Dendritic cell treated with granulocyte-macrophage colony-stimulating factor and Interleukin-4, amounts not matched to agents 40 ng/mL and 50 ng/mL, for 4 days (primary cell): ENCODE data around the gene MFSD6.

Experiments used
- H3K27ac Mint-ChIP-seq: one replicate; pipeline ENCODE4 v1.8.0; 2022; ENCODE audit warnings: mild to moderate bottlenecking, mixed read lengths
- H3K27me3 Mint-ChIP-seq: one replicate; pipeline ENCODE4 v1.8.0; 2022; ENCODE audit warnings: mild to moderate bottlenecking, mixed read lengths
- H3K36me3 Mint-ChIP-seq: one replicate; pipeline ENCODE4 v1.8.0; 2022; ENCODE audit warnings: low read depth, mixed read lengths
- H3K4me1 Mint-ChIP-seq: one replicate; pipeline ENCODE4 v1.8.0; 2022; ENCODE audit warnings: low read depth, mixed read lengths
- H3K4me3 Mint-ChIP-seq: one replicate; pipeline ENCODE4 v1.8.0; 2022; ENCODE audit warnings: mild to moderate bottlenecking, moderate library complexity, mixed read lengths
- H3K9me3 Mint-ChIP-seq: one replicate; pipeline ENCODE4 v1.8.0; 2022; ENCODE audit warnings: mixed read lengths
- intact Hi-C: fragments of 100-400 bp; cut with micrococcal nuclease; formaldehyde crosslinking; loops from one replicate; pipeline ENCODE4 v1.15.0; 2022

MFSD6 gene

DNA sequence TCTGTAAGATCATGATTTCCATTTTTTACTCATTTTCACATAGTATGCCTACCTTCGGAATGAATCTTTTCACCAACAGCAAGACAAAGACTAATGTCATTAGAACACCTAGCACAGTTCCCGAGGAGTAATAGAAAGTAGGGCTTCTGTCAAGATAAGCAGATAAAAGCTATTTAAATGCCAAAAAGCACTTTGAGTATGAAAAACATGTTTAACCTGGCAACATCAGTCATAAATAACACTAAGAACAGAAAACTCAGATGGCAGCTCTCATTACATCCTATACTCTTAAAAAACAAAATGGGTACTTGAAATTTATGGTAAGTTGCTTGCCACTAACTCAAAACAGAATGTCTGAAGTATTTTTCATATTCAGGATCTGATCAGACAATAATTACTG is 109.3 kb downstream of the MFSD6 start:
- intact Hi-C loops = no loop called here
- H3K4me1 Mint-ChIP-seq = peaks cover 13% of the 10 kb centered on the region
- H3K4me3 Mint-ChIP-seq = no peak overlapping the region
- no peak overlapping the region for H3K27ac Mint-ChIP-seq
- H3K9me3 Mint-ChIP-seq = no peaks in the 10 kb centered on the region
- no peaks in the 10 kb centered on the region for H3K27me3 Mint-ChIP-seq
- peaks cover 6% of the 10 kb centered on the region for H3K36me3 Mint-ChIP-seq

DNA sequence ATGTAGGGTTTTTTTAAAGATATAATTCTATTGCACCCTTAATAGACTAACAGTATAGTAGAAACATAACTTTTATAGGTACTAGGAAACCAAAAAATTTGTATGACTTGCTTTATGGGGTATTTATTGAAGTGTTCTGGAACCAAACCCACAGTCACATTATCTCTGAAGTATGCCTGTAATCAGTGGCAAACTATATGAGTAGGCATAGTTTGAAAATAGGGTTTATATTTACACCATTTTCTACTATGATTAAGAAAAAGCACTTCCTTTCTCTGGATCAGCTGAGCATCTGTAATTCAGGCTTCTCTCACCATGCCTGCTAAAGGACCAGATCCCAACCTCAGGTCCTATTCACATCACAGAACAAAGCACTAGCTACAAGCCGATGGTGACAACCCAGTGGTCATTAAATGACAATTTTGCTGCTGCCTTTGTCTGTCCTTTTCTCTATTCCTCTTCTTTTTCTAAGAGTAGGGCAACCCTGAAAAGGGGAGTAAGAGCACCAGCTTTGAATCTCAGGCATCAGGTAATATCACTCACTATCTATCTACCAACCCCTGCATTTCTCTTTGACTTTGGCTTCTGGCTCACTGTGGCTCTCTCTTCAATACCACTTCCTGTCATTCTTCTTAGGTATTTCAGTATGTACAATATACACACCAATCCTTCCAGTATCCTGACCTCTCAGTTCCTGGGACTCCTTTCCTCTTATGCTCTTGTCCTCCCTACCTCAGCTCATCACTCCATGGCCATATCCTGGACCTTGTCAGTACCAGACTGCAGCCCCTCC is 112.0 kb downstream of the MFSD6 start:
- no peaks in the 10 kb centered on the region for H3K36me3 Mint-ChIP-seq
- no peaks in the 10 kb centered on the region for H3K27me3 Mint-ChIP-seq
- H3K4me1 Mint-ChIP-seq = peaks cover 13% of the 10 kb centered on the region
- no peaks in the 10 kb centered on the region for H3K9me3 Mint-ChIP-seq
- no peak overlapping the region for H3K27ac Mint-ChIP-seq
- intact Hi-C loops = no loop called here
- H3K4me3 Mint-ChIP-seq = no peak overlapping the region

DNA sequence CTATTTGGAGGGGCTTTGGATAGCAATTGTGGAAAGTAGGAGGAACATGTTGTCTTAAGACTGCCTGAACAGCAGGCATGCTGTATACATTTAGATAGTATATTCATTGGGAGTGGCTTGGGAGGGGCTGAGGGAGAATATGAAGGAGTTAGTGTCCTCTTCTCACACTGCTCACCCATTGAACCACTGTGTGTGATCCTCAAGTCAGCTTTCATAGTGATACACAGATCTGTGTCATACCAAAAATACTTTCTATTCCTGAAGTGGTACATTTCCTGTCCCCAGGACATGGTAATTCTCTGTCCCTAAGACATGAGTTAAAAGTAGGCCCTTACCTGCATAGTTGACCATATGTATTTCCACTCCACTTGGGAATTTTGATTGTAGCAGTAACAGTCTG is 116.8 kb downstream of the MFSD6 start:
- H3K36me3 Mint-ChIP-seq = no peaks in the 10 kb centered on the region
- H3K27me3 Mint-ChIP-seq = no peaks in the 10 kb centered on the region
- peaks cover 60% of the 10 kb centered on the region for H3K4me1 Mint-ChIP-seq
- no peak overlapping the region for H3K27ac Mint-ChIP-seq
- intact Hi-C loops = no loop called here
- no peaks in the 10 kb centered on the region for H3K9me3 Mint-ChIP-seq
- H3K4me3 Mint-ChIP-seq = no peak overlapping the region

- Mint-ChIP-seq H3K27me3 (no peaks in the 10 kb centered on the region), H3K36me3 (no peaks in the 10 kb centered on the region), H3K4me3 (peak overlapping the region; percentile 48), H3K9me3 (no peaks in the 10 kb centered on the region), H3K27ac (peak overlapping the region; percentile 74), H3K4me1 (peaks cover 58% of the 10 kb centered on the region)
- intact Hi-C loops = no loop called here
Observed at GRCh38 chr2:190526105-190526750, 118.1 kb downstream of the MFSD6 start.

DNA sequence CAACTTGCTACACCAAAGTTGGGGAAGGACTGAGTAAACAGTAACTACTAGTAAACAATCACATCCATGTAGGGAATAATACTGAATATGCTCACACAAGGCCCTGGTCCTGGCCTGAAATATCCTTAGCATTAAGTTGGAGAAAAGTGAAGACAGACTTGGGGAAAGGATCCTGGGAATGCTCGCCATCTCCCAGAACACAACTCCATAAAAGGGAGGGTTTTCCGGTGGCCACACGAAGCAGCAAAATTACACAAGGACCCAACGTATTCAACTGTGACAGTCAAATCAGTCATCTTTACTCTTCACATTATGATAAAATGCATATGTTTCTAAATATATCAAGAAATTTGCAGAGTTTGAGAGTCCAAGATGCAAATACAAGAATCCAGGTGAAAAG is 119.1 kb downstream of the MFSD6 start:
- Mint-ChIP-seq H3K4me3 (no peak overlapping the region), H3K36me3 (no peaks in the 10 kb centered on the region), H3K27ac (no peak overlapping the region), H3K27me3 (no peaks in the 10 kb centered on the region), H3K9me3 (no peaks in the 10 kb centered on the region), H3K4me1 (peaks cover 55% of the 10 kb centered on the region)
- intact Hi-C loops = no loop called here

DNA sequence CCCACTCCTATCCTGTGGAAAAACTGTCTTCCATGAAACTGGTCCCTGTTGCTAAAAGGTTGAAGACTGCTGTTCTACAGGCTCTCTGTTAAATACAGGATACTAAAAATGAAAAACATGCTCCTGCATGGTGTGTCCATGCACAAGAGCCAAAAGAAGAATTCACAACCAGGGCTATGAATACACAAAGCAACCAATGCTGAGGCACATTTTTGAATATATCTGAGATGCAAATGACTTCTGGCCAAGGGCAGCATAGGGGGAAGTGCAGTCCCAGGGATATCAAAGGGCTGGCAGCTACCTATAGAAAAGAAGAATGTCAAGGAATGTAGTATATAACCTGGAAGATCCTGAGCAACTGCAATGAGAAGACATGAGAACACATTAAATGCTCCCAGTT is 119.8 kb downstream of the MFSD6 start:
- intact Hi-C loops = no loop called here
- Mint-ChIP-seq H3K4me1 (peaks cover 55% of the 10 kb centered on the region), H3K9me3 (no peaks in the 10 kb centered on the region), H3K36me3 (no peaks in the 10 kb centered on the region), H3K4me3 (no peak overlapping the region), H3K27ac (no peak overlapping the region), H3K27me3 (no peaks in the 10 kb centered on the region)

DNA sequence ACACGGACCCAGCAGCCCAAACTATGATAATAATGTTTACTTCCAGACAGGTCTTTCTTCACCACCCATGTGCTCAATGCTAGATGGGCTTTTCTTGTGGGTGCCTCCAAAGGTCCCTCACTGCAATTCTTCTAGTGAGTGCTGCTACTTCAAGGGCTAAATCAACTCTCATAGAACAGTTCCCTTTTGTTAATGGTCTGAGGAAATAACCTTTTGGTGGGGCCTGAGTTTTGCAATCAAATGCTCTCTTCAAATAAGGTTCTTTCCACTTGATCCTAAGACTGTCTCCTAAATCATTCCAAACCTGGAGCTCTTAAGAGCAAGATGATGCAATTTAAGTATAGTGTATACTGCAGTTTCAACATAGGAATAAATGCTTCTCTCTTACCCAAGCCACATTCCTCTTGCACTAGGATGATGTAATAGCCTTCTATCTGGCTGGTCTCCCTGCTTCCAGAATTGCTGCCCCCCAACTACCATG is 120.4 kb downstream of the MFSD6 start:
- intact Hi-C loops = no loop called here
- Mint-ChIP-seq H3K36me3 (no peaks in the 10 kb centered on the region), H3K27me3 (no peaks in the 10 kb centered on the region), H3K4me3 (no peak overlapping the region), H3K27ac (peak overlapping the region; percentile 45), H3K4me1 (peaks cover 60% of the 10 kb centered on the region), H3K9me3 (no peaks in the 10 kb centered on the region)

- Mint-ChIP-seq H3K4me3 (no peak overlapping the region), H3K9me3 (no peaks in the 10 kb centered on the region), H3K36me3 (no peaks in the 10 kb centered on the region), H3K27me3 (no peaks in the 10 kb centered on the region), H3K27ac (peak overlapping the region; percentile 45), H3K4me1 (peaks cover 64% of the 10 kb centered on the region)
- intact Hi-C loops = loop anchor here (5.0 to 10.0 kb wide), 2 partner anchors 118 to 125 kb away; partner anchors contain the start of genes MFSD6 and NAB1
Observed at GRCh38 chr2:190529486-190530247, 121.5 kb downstream of the MFSD6 start.

GRCh38 chr2:190530248-190530900 is 122.2 kb downstream of the MFSD6 start:
- Mint-ChIP-seq H3K9me3 (no peaks in the 10 kb centered on the region), H3K27me3 (no peaks in the 10 kb centered on the region), H3K4me1 (peaks cover 63% of the 10 kb centered on the region), H3K4me3 (no peak overlapping the region), H3K36me3 (no peaks in the 10 kb centered on the region), H3K27ac (peak overlapping the region; percentile 45)
- intact Hi-C loops = loop anchor here (5.0 to 10.0 kb wide), 2 partner anchors 117 to 126 kb away; partner anchors contain the start of genes MFSD6 and NAB1

DNA sequence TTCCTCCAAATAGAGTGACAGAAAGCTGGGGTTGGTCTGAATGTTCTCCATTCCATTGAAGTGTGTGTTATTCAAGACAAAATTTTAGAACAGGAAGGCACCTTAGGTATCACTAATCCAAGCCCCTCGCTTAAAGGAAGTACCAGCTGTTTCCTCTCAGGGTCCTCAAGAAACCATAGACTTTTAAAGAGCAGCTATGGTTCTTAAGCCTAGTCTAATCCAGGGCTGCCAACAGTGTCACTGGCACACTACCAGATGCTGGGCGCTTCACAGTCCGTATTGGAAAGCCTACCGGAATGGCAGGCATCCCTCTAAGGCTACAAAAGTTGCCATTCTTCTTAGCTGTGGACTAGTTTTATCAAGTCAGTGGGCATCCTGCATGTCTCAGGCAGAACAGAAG is 124.4 kb downstream of the MFSD6 start:
- Mint-ChIP-seq H3K36me3 (no peaks in the 10 kb centered on the region), H3K27me3 (no peaks in the 10 kb centered on the region), H3K9me3 (peaks cover 12% of the 10 kb centered on the region), H3K27ac (no peak overlapping the region), H3K4me1 (peaks cover 41% of the 10 kb centered on the region), H3K4me3 (no peak overlapping the region)
- intact Hi-C loops = loop anchor here (5.0 to 10.0 kb wide), 2 partner anchors 115 to 128 kb away; partner anchors contain the start of genes MFSD6 and NAB1

DNA sequence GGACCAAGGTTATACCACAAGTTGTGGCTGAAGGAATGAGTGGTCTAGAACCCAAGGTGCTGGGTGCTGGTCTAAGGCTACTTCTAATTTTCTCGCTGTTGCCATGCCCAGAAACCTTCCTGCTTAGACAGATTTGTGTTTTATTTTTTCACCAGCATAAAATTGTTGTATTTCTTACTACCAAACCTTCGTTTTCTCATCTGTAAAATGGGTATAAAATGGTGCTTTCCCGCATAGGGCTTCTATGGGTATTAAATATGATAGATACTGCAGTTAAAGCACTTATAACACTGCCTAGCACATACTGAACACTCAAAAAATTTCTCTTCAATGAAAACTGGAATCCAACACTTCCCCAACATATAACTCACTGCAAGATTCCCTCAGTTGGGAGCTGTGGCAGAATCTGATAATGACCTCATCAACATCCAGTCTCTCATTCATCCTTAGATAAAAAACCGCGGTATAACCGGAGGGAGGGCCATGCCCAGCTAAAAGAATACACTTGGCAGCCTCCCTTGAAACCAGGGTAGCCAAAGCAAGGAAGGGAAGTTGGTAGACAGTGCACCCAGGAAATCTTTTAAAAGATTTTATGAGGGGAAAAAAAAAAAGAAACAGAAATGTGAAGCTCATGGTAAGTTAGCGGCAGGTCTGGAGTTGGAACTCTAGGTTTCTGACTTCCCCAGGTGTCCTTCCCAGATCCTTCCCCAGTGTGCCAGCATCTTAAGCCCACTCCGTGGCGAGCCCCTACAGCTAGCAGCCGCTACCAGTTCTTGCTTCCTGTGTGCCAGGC is 125.2 kb downstream of the MFSD6 start:
- H3K4me1 Mint-ChIP-seq = peaks cover 33% of the 10 kb centered on the region

GRCh38 chr2:190533968-190534309 is 125.8 kb downstream of the MFSD6 start:
- H3K4me1 Mint-ChIP-seq = peaks cover 27% of the 10 kb centered on the region
- peak overlapping the region; percentile 83 for H3K4me3 Mint-ChIP-seq
- peaks cover 20% of the 10 kb centered on the region for H3K9me3 Mint-ChIP-seq
- no peaks in the 10 kb centered on the region for H3K27me3 Mint-ChIP-seq
- no peaks in the 10 kb centered on the region for H3K36me3 Mint-ChIP-seq
- intact Hi-C loops = loop anchor here (5.0 to 10.0 kb wide), 2 partner anchors 113 to 129 kb away; partner anchors contain the start of genes MFSD6 and NAB1
- peak overlapping the region; percentile 91 for H3K27ac Mint-ChIP-seq

More for the DNA sequence above, 125.2 kb downstream of the MFSD6 start:
- Mint-ChIP-seq H3K27me3 (no peaks in the 10 kb centered on the region), H3K4me3 (peak overlapping the region; percentile 83), H3K9me3 (peaks cover 14% of the 10 kb centered on the region), H3K36me3 (no peaks in the 10 kb centered on the region), H3K27ac (peak overlapping the region; percentile 91)
- intact Hi-C loops = loop anchor here (5.0 to 10.0 kb wide), 2 partner anchors 114 to 129 kb away; partner anchors contain the start of genes MFSD6 and NAB1
